GM18861 (cell line): ENCODE results near the gene MTMR10.

Experiments
- ATAC-seq: cut with Tn5 transposase; IDR thresholded peaks from one replicate; pipeline ENCODE4 v1.9.1; 2021; ENCODE audit not compliant: unreplicated experiment

The MTMR10 gene

GRCh38 chr15:30958219-30958618 is 33.2 kb downstream of the MTMR10 start:
- no peak for ATAC-seq

- no peak for ATAC-seq
Observed at GRCh38 chr15:30956216-30957124, 35.0 kb downstream of the MTMR10 start.

GRCh38 chr15:30954674-30955073 is 36.8 kb downstream of the MTMR10 start:
- ATAC-seq, result no peak

- no peak for ATAC-seq
Observed at GRCh38 chr15:30953731-30954378, 37.6 kb downstream of the MTMR10 start.

- no peak for ATAC-seq
Observed at GRCh38 chr15:30953183-30953582, 38.2 kb downstream of the MTMR10 start.

- no peak for ATAC-seq
Observed at GRCh38 chr15:30943654-30944335, 47.6 kb downstream of the MTMR10 start.

- ATAC-seq, result no peak
Observed at GRCh38 chr15:30941520-30941919, 49.9 kb downstream of the MTMR10 start.

- ATAC-seq, result no peak
Observed at GRCh38 chr15:30940359-30940758, 51.1 kb downstream of the MTMR10 start.

GRCh38 chr15:30939161-30939560 is 52.3 kb downstream of the MTMR10 start:
- ATAC-seq, result no peak

GRCh38 chr15:30933293-30933692 is 58.1 kb downstream of the MTMR10 start:
- ATAC-seq, result no peak

GRCh38 chr15:30930422-30930821 is 61.0 kb downstream of the MTMR10 start:
- ATAC-seq, result no peak

- no peak for ATAC-seq
Observed at GRCh38 chr15:30929982-30930381, 61.4 kb downstream of the MTMR10 start.

GRCh38 chr15:30929064-30929669 is 62.3 kb downstream of the MTMR10 start:
- no peak for ATAC-seq

- ATAC-seq, result no peak
Observed at GRCh38 chr15:30928076-30928475, 63.4 kb downstream of the MTMR10 start.

- ATAC-seq, result no peak
Observed at GRCh38 chr15:30927148-30927761, 64.2 kb downstream of the MTMR10 start.

- no peak for ATAC-seq
Observed at GRCh38 chr15:30926161-30926560, 65.3 kb downstream of the MTMR10 start.

- ATAC-seq, result no peak
Observed at GRCh38 chr15:30925686-30926085, 65.7 kb downstream of the MTMR10 start.

- no peak for ATAC-seq
Observed at GRCh38 chr15:30924353-30924752, 67.1 kb downstream of the MTMR10 start.

- ATAC-seq, result no peak
Observed at GRCh38 chr15:30923429-30923828, 68.0 kb downstream of the MTMR10 start.

GRCh38 chr15:30922480-30923311 is 68.7 kb downstream of the MTMR10 start:
- no peak for ATAC-seq
